Islet of Langerhans (tissue), 1 donor: ENCODE results near the gene HDAC4.

ENCODE experiments used
- FAIRE-seq: peaks from one replicate; lab custom pipeline; 2011; peaks lifted over from hg19 to GRCh38; lab: Jason Lieb, UNC

HDAC4 gene

DNA sequence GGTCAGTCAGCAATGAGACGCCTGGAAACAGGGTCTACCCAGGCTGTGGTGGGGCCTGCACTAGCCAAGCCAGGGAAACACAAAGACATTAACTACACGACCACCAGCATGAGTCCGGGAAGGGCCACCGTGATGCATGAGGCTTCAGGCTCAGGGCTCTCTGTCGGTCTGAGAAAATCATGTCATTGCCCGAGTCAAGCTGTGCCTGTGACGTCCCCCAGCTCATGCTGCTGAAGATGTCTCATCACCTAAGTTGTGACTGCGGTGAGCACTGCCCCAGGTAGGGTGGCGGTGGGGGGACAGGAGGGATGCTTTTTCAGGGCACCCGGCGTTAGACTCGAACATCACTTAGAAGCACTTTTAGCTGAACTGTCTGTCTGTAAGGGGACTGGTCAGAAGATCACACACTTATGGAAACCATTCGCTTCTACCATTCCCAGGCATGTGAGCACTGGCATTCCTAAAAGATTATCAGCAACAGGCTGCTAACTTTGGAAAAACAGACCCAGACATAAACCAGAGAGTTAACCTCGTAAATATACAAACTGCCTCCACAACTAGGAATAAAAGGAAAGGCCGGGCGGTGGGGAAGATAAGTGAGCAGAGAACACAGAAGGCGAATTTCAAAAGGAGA lies 234.5 kb downstream of the HDAC4 start:
- FAIRE-seq: no peak

GRCh38 chr2:239165206-239165831 lies 235.5 kb downstream of the HDAC4 start:
- no peak for FAIRE-seq

DNA sequence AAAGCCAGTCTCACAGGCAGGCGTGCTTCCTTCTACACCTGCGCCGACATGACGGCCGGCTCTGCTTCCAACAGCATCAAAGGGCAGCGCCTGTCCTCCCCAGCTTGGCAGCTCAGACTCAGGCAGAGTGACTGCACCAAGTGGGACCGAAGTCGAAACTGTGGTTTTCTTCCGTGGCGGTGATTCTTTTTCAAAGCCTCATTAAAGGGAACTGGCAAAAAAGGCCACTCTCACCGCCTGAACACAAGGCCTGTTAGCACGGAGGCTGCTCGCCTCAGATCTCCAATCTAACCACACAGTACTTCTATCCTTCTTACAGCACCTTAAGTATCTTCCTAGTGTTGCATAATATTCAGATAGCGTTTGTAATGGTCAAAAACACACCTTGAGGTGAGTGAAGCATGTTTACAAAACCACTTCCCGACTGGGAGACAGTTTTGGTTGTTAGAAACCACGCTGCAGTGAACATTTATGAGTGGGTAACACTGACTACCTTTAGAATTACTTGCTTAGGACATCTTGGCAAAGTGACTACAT lies 236.4 kb downstream of the HDAC4 start:
- no peak for FAIRE-seq

- FAIRE-seq: no peak
Measured at GRCh38 chr2:239163688-239164334, 237.0 kb downstream of the HDAC4 start.

GRCh38 chr2:239162976-239163687 lies 237.7 kb downstream of the HDAC4 start:
- no peak for FAIRE-seq

DNA sequence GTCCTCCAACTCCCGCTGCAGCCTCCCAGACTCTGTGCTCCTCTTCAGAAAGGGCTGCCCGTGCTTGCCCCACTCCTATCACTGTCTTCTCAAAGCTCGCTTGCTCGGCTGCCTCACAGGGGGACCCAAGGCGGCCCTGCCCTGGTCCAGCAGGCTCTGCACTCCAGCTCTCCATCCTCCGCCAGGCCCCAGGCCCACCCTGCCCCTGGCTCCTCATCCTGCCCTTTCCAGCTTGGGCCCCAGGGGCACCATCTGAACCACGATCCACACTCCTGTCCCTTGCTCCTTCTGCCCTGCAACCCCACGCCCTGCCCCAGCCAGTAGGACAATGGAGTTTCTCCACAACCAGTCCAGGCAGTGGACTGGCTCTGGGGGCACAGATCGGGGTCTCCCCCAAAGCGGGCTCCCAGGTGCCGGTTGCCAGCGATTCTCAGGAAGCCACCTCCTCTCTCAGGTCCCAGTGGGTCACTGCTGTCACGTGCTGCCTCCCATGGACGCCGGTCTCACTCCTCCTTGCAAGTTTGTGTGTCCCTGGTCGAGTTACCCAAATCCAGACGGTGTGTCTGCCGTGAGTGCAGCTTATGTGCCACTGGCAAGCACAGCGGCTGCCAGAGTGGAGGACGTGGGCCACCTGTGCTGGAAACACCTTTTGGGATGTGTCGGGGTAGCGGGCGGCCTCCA lies 238.5 kb downstream of the HDAC4 start:
- no peak for FAIRE-seq

GRCh38 chr2:239161711-239162140 lies 239.1 kb downstream of the HDAC4 start:
- no peak for FAIRE-seq

- FAIRE-seq: no peak
Measured at GRCh38 chr2:239160226-239161143, 240.3 kb downstream of the HDAC4 start.

DNA sequence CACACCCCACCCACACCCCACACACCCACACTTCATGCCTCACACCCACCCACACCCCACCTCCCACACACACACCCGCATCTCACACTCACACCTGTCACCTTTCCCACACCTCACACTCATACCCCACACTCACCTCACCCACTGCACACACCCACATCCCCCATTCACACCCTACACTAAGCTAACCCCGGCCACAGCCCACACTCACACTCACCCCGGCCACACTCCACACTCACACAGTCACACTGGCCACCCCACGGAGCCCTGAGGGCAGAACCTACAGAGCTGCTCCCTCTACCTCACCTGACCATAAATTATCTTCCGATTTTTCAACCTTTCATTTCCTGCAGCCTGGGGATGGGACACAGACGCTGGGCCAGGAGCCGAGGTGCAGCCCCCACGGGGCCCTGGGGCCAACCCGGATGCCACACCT lies 241.3 kb downstream of the HDAC4 start:
- no peak for FAIRE-seq

DNA sequence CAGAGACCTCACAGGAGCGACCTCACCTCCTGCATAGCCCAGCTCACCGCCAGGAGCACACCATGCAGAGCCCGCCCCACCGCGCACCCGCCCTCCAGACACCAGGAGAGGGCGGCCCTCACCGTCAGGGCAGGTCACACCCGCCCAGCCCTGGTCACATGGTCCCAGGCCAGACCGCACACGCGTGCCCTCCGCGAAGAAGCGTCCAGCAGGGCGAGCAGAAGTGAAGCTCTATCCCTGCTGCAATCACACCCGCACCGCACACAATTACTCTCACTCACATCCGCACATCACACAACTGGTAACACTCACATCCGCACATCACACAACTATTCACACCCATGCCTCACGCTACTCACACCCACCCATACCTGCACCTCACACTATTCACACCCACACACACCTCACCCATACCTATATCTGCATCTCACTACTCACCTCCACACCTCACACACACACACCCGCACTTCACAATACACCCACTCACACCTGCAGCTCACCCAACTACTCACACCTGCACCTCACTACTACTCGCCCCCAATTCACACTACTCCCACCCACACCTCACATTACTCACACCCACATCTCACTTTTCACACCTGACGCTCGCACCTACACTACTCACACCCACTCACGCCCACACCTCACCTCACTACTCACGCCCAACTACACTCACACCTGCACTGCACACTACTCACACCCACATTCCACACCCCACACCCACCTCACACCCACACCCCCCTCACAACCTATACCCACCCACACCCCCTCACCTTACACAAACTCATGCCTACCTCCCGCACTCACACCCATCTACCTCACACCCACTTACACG lies 242.0 kb downstream of the HDAC4 start:
- no peak for FAIRE-seq

GRCh38 chr2:239157771-239158170 lies 243.0 kb downstream of the HDAC4 start:
- no peak for FAIRE-seq

- FAIRE-seq: no peak
Measured at GRCh38 chr2:239157269-239157668, 243.6 kb downstream of the HDAC4 start.

- no peak for FAIRE-seq
Measured at GRCh38 chr2:239156516-239157265, 244.1 kb downstream of the HDAC4 start.

DNA sequence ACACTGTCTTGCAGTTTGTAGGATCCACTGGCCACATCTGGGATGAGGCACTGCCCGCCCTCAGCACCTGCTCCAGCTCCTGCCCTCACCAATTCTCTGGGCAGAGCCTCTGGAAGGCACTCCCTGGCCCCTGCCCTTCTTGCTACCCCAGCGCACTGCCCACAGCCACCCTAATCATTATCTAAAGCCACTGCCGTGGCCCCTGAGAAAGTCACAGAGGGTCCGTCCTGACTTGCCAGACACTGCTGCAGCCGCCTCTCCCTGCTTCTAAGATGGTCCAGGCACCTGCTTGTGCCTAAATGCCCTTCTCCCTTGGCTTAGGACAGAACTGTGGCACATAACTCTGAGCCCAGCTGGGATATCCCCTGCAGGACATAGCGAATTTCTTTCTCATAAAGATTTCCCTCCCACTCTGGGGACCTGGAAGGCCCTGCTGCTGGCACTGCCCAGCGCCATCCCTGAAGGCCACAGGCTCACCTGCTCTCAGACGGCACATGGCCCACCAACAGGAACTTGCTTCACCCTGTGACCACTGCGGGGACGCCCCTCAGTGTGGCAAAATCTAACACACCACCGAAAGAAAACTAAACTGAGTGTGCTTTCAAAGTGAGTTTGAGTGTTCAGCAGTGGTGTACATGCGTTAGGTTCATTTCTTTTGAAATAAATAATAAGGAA lies 244.9 kb downstream of the HDAC4 start:
- FAIRE-seq: no peak

DNA sequence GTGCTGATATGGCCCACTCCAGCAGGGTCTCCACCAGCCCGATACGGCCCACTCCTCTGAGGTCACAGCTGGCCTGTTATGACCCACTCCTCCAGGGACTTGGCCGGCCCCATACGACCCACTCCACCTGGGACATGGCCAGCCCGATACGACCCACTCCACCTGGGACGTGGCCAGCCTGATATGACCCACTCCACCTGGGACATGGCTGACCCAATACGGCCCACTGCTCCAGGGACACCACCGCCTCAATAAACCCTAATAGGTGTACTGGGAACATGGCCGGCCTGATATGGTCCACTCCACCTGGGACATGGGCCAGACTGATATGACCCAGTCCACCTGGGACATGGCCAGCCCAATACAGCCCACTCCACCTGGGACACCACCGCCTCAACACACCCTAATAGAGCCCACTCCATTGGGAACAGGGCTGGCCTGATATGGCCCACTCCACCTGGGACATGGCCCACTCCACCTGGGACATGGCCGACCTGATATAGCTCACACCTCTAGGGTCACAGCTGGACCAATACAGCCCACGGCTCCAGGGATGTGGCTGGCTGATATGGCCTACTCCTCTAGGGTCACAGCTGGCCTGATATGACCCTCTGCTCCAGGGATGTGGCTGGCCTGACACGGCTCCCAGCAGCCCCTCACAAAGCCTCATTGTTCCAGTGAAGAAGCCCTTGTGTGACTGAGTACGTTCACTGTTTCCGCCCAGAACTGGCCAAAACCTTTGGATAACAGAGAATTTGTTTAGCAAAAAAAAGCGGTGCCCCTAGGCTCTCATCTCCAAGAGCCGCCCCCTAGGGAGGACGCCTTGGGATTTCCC lies 245.6 kb downstream of the HDAC4 start:
- FAIRE-seq: no peak

GRCh38 chr2:239153806-239154591 lies 246.8 kb downstream of the HDAC4 start:
- FAIRE-seq: no peak

DNA sequence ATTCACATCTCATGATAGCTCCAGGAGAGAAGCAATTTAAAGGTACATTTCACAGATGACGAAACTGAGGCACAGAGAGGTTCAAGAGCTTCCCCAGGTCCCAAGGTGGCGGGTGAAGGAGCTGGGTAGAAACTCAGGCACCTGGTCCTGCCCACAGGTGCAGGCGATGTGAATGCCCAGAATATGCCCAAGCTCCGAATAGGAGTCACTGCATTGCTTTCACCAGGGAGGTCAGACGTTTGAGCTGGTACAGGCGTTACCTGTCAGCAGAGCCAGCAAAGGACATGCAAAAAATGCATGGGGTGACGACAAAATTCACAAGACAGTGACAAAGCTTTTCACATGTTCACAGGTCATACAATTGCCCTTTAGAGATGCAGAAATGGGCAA lies 247.9 kb downstream of the HDAC4 start:
- no peak for FAIRE-seq
